Stomach (tissue), 19 donors: ENCODE results near the gene SLC36A1. TPM values are rescaled to one million over a fixed set of nuclear protein-coding genes. Genes with fewer than 3 reads are reported as not detected.

Experiments
- DNase-seq, 2 donors: peaks; one replicate each; pipeline versions ENCODE4 v3.0.0 to v3.0.0-alpha.2; 2013 to 2019
- H3K27ac ChIP-seq, 5 donors: fragments of 200-600 bp in 4 of 5; sonication (generic) in 4 of 5; one replicate each; pipeline ENCODE4 v1.5.1; 2013 to 2019; ENCODE audit warnings: mild to moderate bottlenecking in 1 of 5, moderate library complexity in 1 of 5
- H3K27me3 ChIP-seq, 3 donors: fragments of 200-600 bp; sonication (generic); one replicate each; pipeline ENCODE4 v1.5.1; 2017 to 2019; ENCODE audit warnings: mixed run types in 1 of 3
- H3K36me3 ChIP-seq, 4 donors: fragments of 200-600 bp; sonication (generic); 1 replicate in 3 of 4; 2 replicates in 1 of 4; pipeline ENCODE4 v1.5.1; 2016 to 2019
- H3K4me1 ChIP-seq, 4 donors: fragments of 200-600 bp; sonication (generic); one replicate each; pipeline ENCODE4 v1.5.1; 2016 to 2019
- H3K4me3 ChIP-seq, 4 donors: fragments of 200-600 bp; sonication (generic) in 3 of 4; one replicate each; pipeline ENCODE4 v1.5.1; 2016 to 2019; ENCODE audit warnings: mild to moderate bottlenecking in 1 of 4
- H3K9me3 ChIP-seq, 4 donors: fragments of 200-600 bp; sonication (generic); one replicate each; pipeline ENCODE4 v1.5.1; 2016 to 2019
- EP300 ChIP-seq: sonication (generic); formaldehyde crosslinking; IDR thresholded peaks from one replicate; pipeline ENCODE4 v1.6.1; 2017; ENCODE audit warnings: antibody characterized with exemption
- POLR2A ChIP-seq, 4 donors: fragments of 450-650 bp; IDR thresholded peaks; one replicate each; pipeline ENCODE4 v1.6.1; 2016; ENCODE audit warnings: antibody characterized with exemption in 4 of 4, control low read depth in 2 of 4, mild to moderate bottlenecking in 1 of 4, moderate library complexity in 1 of 4
- POLR2AphosphoS5 ChIP-seq, 3 donors: sonication (generic); formaldehyde crosslinking; IDR thresholded peaks; one replicate each; pipeline ENCODE4 v1.6.1; 2016; ENCODE audit warnings: antibody characterized with exemption in 3 of 3
- WGBS, 5 donors: extraction: QIAGEN DNeasy Blood & Tissue Kit in 3 of 5; methylation state at CpG; one replicate each; pipeline versions ENCODE4 v1.1.5 to v1.1.7; 2013 to 2018; 5-methylcytosine and 5-hydroxymethylcytosine counted together
- intact Hi-C: fragments of 100-400 bp; cut with DNase I; formaldehyde crosslinking; loops from one replicate; pipeline ENCODE4 v1.15.1; 2023; ENCODE audit warnings: low total_unique reads
- long read RNA-seq, 10 donors: transcript quantifications; one replicate each; lab custom pipeline, GENCODE V29; 2026
- polyA plus RNA-seq, 3 donors: library from polyadenylated mRNA; stranded (reverse); fragments of 200-250 nt; gene quantifications; one replicate each; pipeline ENCODE4 v1.2.3, GENCODE V29; 2013
- total RNA-seq, 5 donors: library from RNA; depleted of rRNA; stranded (reverse); fragments of >200 nt; gene quantifications; one replicate each; pipeline versions ENCODE4 v1.1.0 to v1.2.3, GENCODE V29; 2014 to 2016
- TF ChIP-seq, protein P1 (sequence below), 7 experiments: fragments of 450-650 bp in 4 of 7; fragments of 200-600 bp in 3 of 7; sonication (generic) in 3 of 7; IDR thresholded peaks; one replicate each; pipeline ENCODE4 v1.5.1; 2016 to 2019; ENCODE audit warnings: antibody characterized with exemption in 7 of 7, control low read depth in 2 of 7, mild to moderate bottlenecking in 1 of 7
- donor health status: healthy with polysubstance abuse.
- donor health status: Bipolar disorder and iron deficiency.
- donor health status: healthy.

SLC36A1 gene
- total RNA-seq, result 10 to 100 TPM in 4 of 5 donors, 1 to 10 TPM in 1; 2.3 to 27.8 (median 11.9) TPM
- polyA plus RNA-seq, result 1 to 10 TPM; 1.2 to 1.7 (median 1.5) TPM
- long read RNA-seq, donor 1, result 0 reads
- long read RNA-seq, donor 2, result 0 reads
- long read RNA-seq, donor 3, result 0 reads
- long read RNA-seq, donor 4, result 0 reads
- long read RNA-seq, donor 5, result 0 reads
- long read RNA-seq, donor 6, full-length matches to known transcripts, result 4 of 4 reads
- long read RNA-seq, donor 6, partial matches to known transcripts, result 0 of 4 reads
- long read RNA-seq, donor 6, other reads (novel, unspliced or antisense), result 0 of 4 reads
- long read RNA-seq, donor 7, full-length matches to known transcripts, result 3 of 3 reads
- long read RNA-seq, donor 7, partial matches to known transcripts, result 0 of 3 reads
- long read RNA-seq, donor 7, other reads (novel, unspliced or antisense), result 0 of 3 reads
- long read RNA-seq, donor 8, result 0 reads
- long read RNA-seq, donor 9, result 0 reads
- long read RNA-seq, donor 10, result 0 reads

- peak; percentile 60 to 91 (median 71) for TF ChIP-seq POLR2AphosphoS5 (IDR thresholded peaks at IDR 0.05)
- TF ChIP-seq, protein P1, sequence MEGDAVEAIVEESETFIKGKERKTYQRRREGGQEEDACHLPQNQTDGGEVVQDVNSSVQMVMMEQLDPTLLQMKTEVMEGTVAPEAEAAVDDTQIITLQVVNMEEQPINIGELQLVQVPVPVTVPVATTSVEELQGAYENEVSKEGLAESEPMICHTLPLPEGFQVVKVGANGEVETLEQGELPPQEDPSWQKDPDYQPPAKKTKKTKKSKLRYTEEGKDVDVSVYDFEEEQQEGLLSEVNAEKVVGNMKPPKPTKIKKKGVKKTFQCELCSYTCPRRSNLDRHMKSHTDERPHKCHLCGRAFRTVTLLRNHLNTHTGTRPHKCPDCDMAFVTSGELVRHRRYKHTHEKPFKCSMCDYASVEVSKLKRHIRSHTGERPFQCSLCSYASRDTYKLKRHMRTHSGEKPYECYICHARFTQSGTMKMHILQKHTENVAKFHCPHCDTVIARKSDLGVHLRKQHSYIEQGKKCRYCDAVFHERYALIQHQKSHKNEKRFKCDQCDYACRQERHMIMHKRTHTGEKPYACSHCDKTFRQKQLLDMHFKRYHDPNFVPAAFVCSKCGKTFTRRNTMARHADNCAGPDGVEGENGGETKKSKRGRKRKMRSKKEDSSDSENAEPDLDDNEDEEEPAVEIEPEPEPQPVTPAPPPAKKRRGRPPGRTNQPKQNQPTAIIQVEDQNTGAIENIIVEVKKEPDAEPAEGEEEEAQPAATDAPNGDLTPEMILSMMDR (IDR thresholded peaks at IDR 0.05), result peak in 5 of 7 experiments; percentile 94 to 99 (median 97)
- TF ChIP-seq POLR2A (IDR thresholded peaks at IDR 0.05), result no peak
- WGBS, 5 donors, result 0 to 1% (median 1%) methylated on average over 14 to 46 of the region's 46 CpGs
- H3K9me3 ChIP-seq, result no peaks in the 10 kb centered on the region
- H3K27ac ChIP-seq, result peak within 1 kb of the TSS; percentile 72 to 83 (median 74)
- peak; percentile 96 to 97 for DNase-seq
- peak within 1 kb of the TSS; percentile 78 to 80 (median 79) for H3K4me3 ChIP-seq
- peaks cover 5 to 36% (median 19%) of the 10 kb centered on the region in 4 donors for H3K4me1 ChIP-seq
- H3K36me3 ChIP-seq, result no peaks in the 10 kb centered on the region
- no peaks in the 10 kb centered on the region for H3K27me3 ChIP-seq
- intact Hi-C loops, result loop anchor here (2.0 to 10.0 kb wide), 3 partner anchors 51 to 297 kb away; no protein-coding TSS in a partner anchor
Observed at GRCh38 chr5:151447174-151448037, at the start of gene SLC36A1. TSS of gene SLC36A1 (plus strand) at chr5:151447603. CDS start at chr5:151458793, 11,190 bp downstream.

DNA sequence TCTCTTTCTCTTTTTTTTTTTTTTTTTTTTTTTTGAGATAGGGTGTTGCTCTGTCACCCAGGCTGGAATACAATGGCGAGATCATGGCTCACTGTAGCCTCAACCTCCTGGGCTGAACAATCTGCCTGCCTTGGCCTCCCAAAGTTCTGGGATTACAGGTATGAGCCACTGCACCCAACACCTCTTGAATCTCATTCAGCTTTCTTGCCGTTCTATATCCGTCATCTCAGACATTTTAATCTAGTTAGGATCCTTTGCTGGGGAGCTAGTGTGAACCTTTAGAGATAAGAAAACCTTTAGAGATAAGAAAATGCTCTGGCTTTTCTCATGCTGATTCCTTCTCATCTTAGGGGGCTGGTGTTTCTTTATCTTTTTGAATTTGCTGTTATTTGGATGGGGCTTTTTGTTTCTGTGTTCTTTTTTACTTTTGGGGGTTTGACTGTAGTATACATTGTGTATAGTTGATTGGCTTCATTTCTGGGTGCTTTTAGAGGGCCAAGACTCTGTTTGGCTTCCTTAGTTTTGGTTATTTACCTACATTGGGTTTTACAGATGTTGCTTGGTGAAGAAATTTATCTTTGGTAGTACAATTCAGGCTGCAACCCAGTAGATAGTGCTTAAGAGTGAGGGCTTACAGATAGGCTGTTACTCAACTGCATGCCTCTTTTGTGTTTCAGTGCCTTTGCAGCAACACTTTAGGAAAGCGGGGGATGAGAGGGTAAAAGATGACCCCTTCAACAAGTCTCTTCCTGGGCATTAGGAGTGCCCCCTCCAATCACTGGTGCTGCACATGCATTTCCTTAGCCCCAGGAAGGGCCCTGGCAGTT is 41.9 kb upstream of the SLC36A1 start:
- H3K9me3 ChIP-seq, result peaks cover 0 to 13% (median 0%) of the 10 kb centered on the region in 4 donors
- H3K4me1 ChIP-seq, result no peaks in the 10 kb centered on the region
- 35 to 45% (median 42%) methylated on average over 4 of the region's 4 CpGs for WGBS, 5 donors
- DNase-seq, result no peak
- intact Hi-C loops, result no loop called here
- H3K27ac ChIP-seq, result no peak overlapping the region
- TF ChIP-seq, protein P1 (IDR thresholded peaks at IDR 0.05), result no peak
- TF ChIP-seq EP300 (no peak), POLR2AphosphoS5 (IDR thresholded peaks at IDR 0.05) (no peak), POLR2A (IDR thresholded peaks at IDR 0.05) (no peak)
- H3K36me3 ChIP-seq, result no peaks in the 10 kb centered on the region
- H3K4me3 ChIP-seq, result no peak overlapping the region
- H3K27me3 ChIP-seq, result peaks cover 0 to 5% (median 0%) of the 10 kb centered on the region in 3 donors

- Histone ChIP-seq H3K9me3 (peaks cover 0 to 8% (median 0%) of the 10 kb centered on the region in 4 donors), H3K36me3 (no peaks in the 10 kb centered on the region), H3K4me3 (no peak overlapping the region), H3K27me3 (peaks cover 0 to 5% (median 2%) of the 10 kb centered on the region in 3 donors), H3K4me1 (no peaks in the 10 kb centered on the region), H3K27ac (no peak overlapping the region)
- peak in 1 of 2 donors; percentile 5 for DNase-seq
- intact Hi-C loops, result no loop called here
- 75 to 84% (median 77%) methylated on average over 6 to 8 of the region's 8 CpGs for WGBS, 5 donors
- TF ChIP-seq, protein P1 (IDR thresholded peaks at IDR 0.05), result peak in 1 of 7 experiments; percentile 28
- TF ChIP-seq POLR2A (IDR thresholded peaks at IDR 0.05), result no peak
Observed at GRCh38 chr5:151406322-151406947, 41.0 kb upstream of the SLC36A1 start.
